ENCODE results near the gene KCNIP4. TPM values are rescaled to one million over a fixed set of nuclear protein-coding genes. Genes with fewer than 3 reads are reported as not detected.

KCNIP4 gene
- total and polyA plus RNA-seq, 2 donors (not counting 3 experiments of a cell fraction or from before 2014, with no cell fraction given) = not detected

DNA sequence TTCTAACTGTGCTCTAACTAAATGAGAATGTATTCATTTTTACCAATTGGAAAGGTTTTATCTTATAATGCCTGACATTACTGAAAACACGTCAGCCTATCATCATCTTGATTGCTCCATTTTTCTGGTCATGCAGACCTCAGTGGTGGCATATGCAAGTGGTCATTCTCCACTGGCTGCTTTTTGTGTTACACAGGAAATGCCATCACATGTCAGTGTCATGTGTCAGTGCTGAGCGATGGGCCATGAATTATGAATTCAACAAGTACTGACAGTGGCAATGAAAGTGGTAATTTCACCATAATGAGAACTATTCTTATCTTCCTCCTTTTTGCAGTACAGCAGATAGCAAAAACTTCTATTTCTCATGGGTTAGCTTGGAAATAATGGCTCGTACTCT is 1057.8 kb downstream of the KCNIP4 start:
- H3K27me3 ChIP-seq (ENCODE audit: control insufficient read depth in 2 of 2, insufficient read depth in 2 of 2, low read length in 2 of 2) = no peaks in the 10 kb centered on the region
- no peak for DNase-seq (ENCODE audit: low read depth, low spot score)
- H4K20me1 ChIP-seq (replicated peaks; ENCODE audit: control insufficient read depth, extremely low read depth, insufficient read depth, low read length) = no peaks in the 10 kb centered on the region
- no peak overlapping the region for H3K27ac ChIP-seq (ENCODE audit: insufficient read depth, low read depth, low read length)
- no peaks in the 10 kb centered on the region for H3K36me3 ChIP-seq (ENCODE audit: control insufficient read depth in 2 of 2, extremely low read depth in 1 of 2, insufficient read depth in 2 of 2, low read length in 2 of 2)
- H3K9me3 ChIP-seq (replicated peaks; ENCODE audit: control insufficient read depth, insufficient read depth, low read length) = no peaks in the 10 kb centered on the region
- FAIRE-seq = no peak
- H3K4me2 ChIP-seq (ENCODE audit: insufficient read depth, low read length) = no peak overlapping the region
- H3K9me1 ChIP-seq (replicated peaks; ENCODE audit: control insufficient read depth, extremely low read depth, insufficient read depth, low read length) = no peaks in the 10 kb centered on the region
- H3K79me2 ChIP-seq (ENCODE audit: control insufficient read depth, insufficient read depth, low read length) = no peaks in the 10 kb centered on the region
- no peak overlapping the region for H3K4me3 ChIP-seq (replicated peaks in 1 of 3; ENCODE audit: insufficient read depth in 1 of 3, low read depth in 1 of 3, low read length in 3 of 3)
- H3K9ac ChIP-seq (replicated peaks; ENCODE audit: extremely low read depth, insufficient read depth, low read length) = no peak overlapping the region
- dilution Hi-C loops (cut with MboI; ENCODE audit: extremely low pct_ligation_motif_present, low sequenced_read_pairs) = no loop called here
- no peak for TF ChIP-seq GATA2 (IDR thresholded peaks at IDR 0.05; ENCODE audit: insufficient read depth, insufficient read length, low read depth, low read length)
- no peak for TF ChIP-seq POLR2A (IDR thresholded peaks at IDR 0.05; ENCODE audit: low read depth, low read length)
- TF ChIP-seq CTCF (IDR thresholded peaks at IDR 0.05; ENCODE audit: extremely low read depth in 1 of 2, insufficient read depth in 1 of 2, low read depth in 1 of 2, low read length in 2 of 2) = no peak
- no peak for TF ChIP-seq FOS (IDR thresholded peaks at IDR 0.05; ENCODE audit: borderline replicate concordance, insufficient read depth, low read length)
- CTCF ChIA-PET = no interaction called here
- intact Hi-C loops (cut with micrococcal nuclease) = no loop called here
- no TSS peak for BruUV-seq (replicated peaks)
- no peaks in the 10 kb centered on the region for H3K4me1 ChIP-seq (ENCODE audit: control insufficient read depth, extremely low read depth, insufficient read depth, low read length)
- no peak overlapping the region for H2AFZ ChIP-seq (ENCODE audit: low read depth, low read length)
- POLR2A ChIA-PET = no interaction called here

DNA sequence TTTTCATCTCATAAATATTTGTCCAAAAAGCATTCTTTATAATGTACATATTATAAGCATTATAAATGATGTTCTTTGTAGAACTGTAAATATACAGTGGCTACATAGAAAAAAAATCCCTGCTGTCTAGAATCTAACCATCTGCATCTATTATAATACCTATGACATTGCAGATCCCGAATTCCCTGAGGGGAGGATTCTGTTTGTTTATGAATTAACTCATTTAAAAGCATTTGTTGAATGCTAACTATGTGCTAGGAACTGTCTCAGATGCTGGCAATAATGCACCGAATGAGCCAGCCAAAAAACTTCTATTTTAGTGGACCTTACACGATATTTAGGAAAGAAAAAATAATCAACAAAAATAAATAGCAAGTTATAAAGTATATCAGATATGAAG is 1058.7 kb downstream of the KCNIP4 start:
- ChIA-PET POLR2A (no interaction called here), CTCF (no interaction called here)
- H3K27me3 ChIP-seq (ENCODE audit: control insufficient read depth in 2 of 2, insufficient read depth in 2 of 2, low read length in 2 of 2) = no peaks in the 10 kb centered on the region
- no peak for DNase-seq (ENCODE audit: low read depth, low spot score)
- H4K20me1 ChIP-seq (replicated peaks; ENCODE audit: control insufficient read depth, extremely low read depth, insufficient read depth, low read length) = no peaks in the 10 kb centered on the region
- H3K9ac ChIP-seq (replicated peaks; ENCODE audit: extremely low read depth, insufficient read depth, low read length) = no peak overlapping the region
- H3K27ac ChIP-seq (ENCODE audit: insufficient read depth, low read depth, low read length) = no peak overlapping the region
- no peaks in the 10 kb centered on the region for H3K79me2 ChIP-seq (ENCODE audit: control insufficient read depth, insufficient read depth, low read length)
- FAIRE-seq = no peak
- no peak overlapping the region for H2AFZ ChIP-seq (ENCODE audit: low read depth, low read length)
- no peaks in the 10 kb centered on the region for H3K9me1 ChIP-seq (replicated peaks; ENCODE audit: control insufficient read depth, extremely low read depth, insufficient read depth, low read length)
- no peaks in the 10 kb centered on the region for H3K9me3 ChIP-seq (replicated peaks; ENCODE audit: control insufficient read depth, insufficient read depth, low read length)
- dilution Hi-C loops (cut with MboI; ENCODE audit: extremely low pct_ligation_motif_present, low sequenced_read_pairs) (no loop called here), intact Hi-C loops (cut with micrococcal nuclease) (no loop called here)
- H3K4me3 ChIP-seq (replicated peaks in 1 of 3; ENCODE audit: insufficient read depth in 1 of 3, low read depth in 1 of 3, low read length in 3 of 3) = no peak overlapping the region
- H3K4me2 ChIP-seq (ENCODE audit: insufficient read depth, low read length) = no peak overlapping the region
- no TSS peak for BruUV-seq (replicated peaks)
- no peaks in the 10 kb centered on the region for H3K4me1 ChIP-seq (ENCODE audit: control insufficient read depth, extremely low read depth, insufficient read depth, low read length)
- H3K36me3 ChIP-seq (ENCODE audit: control insufficient read depth in 2 of 2, extremely low read depth in 1 of 2, insufficient read depth in 2 of 2, low read length in 2 of 2) = no peaks in the 10 kb centered on the region
- TF ChIP-seq CTCF (IDR thresholded peaks at IDR 0.05; ENCODE audit: extremely low read depth in 1 of 2, insufficient read depth in 1 of 2, low read depth in 1 of 2, low read length in 2 of 2) (no peak), MAX (IDR thresholded peaks at IDR 0.05; ENCODE audit: insufficient read depth, insufficient read length) (no peak), GATA2 (IDR thresholded peaks at IDR 0.05; ENCODE audit: insufficient read depth, insufficient read length, low read depth, low read length) (no peak), EZH2 (IDR thresholded peaks at IDR 0.05; ENCODE audit: borderline replicate concordance, low read depth, low read length, severe bottlenecking) (no peak), JUN (IDR thresholded peaks at IDR 0.05; ENCODE audit: borderline replicate concordance, insufficient read depth, insufficient read length, low read depth) (no peak), FOS (IDR thresholded peaks at IDR 0.05; ENCODE audit: borderline replicate concordance, insufficient read depth, low read length) (no peak), POLR2AphosphoS5 (IDR thresholded peaks at IDR 0.05; ENCODE audit: insufficient read depth, low read depth, low read length) (no peak), POLR2A (IDR thresholded peaks at IDR 0.05; ENCODE audit: low read depth, low read length) (no peak), MYC (IDR thresholded peaks at IDR 0.05; ENCODE audit: low read depth, low read length) (no peak)

Data from endothelial cell of umbilical vein (primary cell).